SK-N-SH (cell line): ENCODE data around the gene REC8. TPM values are rescaled to one million over a fixed set of nuclear protein-coding genes. Genes with fewer than 3 reads are reported as not detected.

Experiments used
- CTCF ChIA-PET: fragments of 300-600, 350-600 bp; formaldehyde crosslinking; extraction: SDS; loops from one replicate; lab custom pipeline; 2021; lab: Yijun Ruan, JAX
- POLR2A ChIA-PET: fragments of 350-600 bp; sonication (Branson Sonifier 250); formaldehyde crosslinking; extraction: SDS; loops from one replicate; lab custom pipeline; 2020; ENCODE audit warnings: antibody characterized with exemption, inconsistent platforms; lab: Yijun Ruan, JAX
- DNase-seq: peaks from one replicate; pipeline ENCODE4 v3.0.0; 2012
- H2AFZ ChIP-seq: fragments of 200-600 bp; sonication (generic); 2 replicates; pipeline ENCODE4 v1.8.1; 2016; ENCODE audit warnings: antibody characterized with exemption, mild to moderate bottlenecking, low read depth
- H3F3A ChIP-seq: fragments of 200-600 bp; sonication (generic); replicated peaks from 2 replicates; pipeline ENCODE3; 2016; ENCODE audit warnings: antibody characterized with exemption, mild to moderate bottlenecking; ENCODE audit not compliant: insufficient read depth
- H3K27ac ChIP-seq, 2 experiments: fragments of 200-500 bp in 1 of 2; fragments of 200-600 bp in 1 of 2; sonication (Bioruptor generic) in 1 of 2; sonication (generic), shearing (Covaris generic) in 1 of 2; 2 replicates each; pipeline versions ENCODE4 v1.5.1 to v1.6.1; 2014 to 2016; ENCODE audit warnings: low read depth in 2 of 2, inconsistent platforms in 1 of 2, low read length in 1 of 2, mild to moderate bottlenecking in 1 of 2, mixed read lengths in 1 of 2
- H3K27me3 ChIP-seq: fragments of 200-600 bp; sonication (generic), shearing (Covaris generic); 2 replicates; pipeline ENCODE4 v1.6.1; 2016; ENCODE audit warnings: mixed run types; ENCODE audit not compliant: insufficient read depth
- H3K36me3 ChIP-seq, 2 experiments: fragments of 200-500 bp in 1 of 2; fragments of 200-600 bp in 1 of 2; sonication (Bioruptor generic) in 1 of 2; sonication (generic) in 1 of 2; replicated peaks in 1 of 2; 2 replicates each; pipeline versions ENCODE3 to v1.5.1; 2014 to 2016; ENCODE audit warnings: low read length in 1 of 2, mild to moderate bottlenecking in 1 of 2; ENCODE audit not compliant: insufficient read depth in 2 of 2, control insufficient read depth in 1 of 2
- H3K4me1 ChIP-seq, 2 experiments: fragments of 200-500 bp in 1 of 2; fragments of 200-600 bp in 1 of 2; sonication (Bioruptor generic) in 1 of 2; sonication (generic), shearing (Covaris generic) in 1 of 2; 2 replicates each; pipeline versions ENCODE4 v1.5.1 to v1.6.1; 2014 to 2016; ENCODE audit warnings: low read depth in 1 of 2, low read length in 1 of 2, mixed run types in 1 of 2; ENCODE audit not compliant: insufficient read depth in 2 of 2, control insufficient read depth in 1 of 2
- H3K4me2 ChIP-seq: fragments of 200-600 bp; sonication (generic), shearing (Covaris generic); 2 replicates; pipeline ENCODE4 v1.6.1; 2017; ENCODE audit warnings: mixed run types
- H3K4me3 ChIP-seq, 2 experiments: fragments of 200-500 bp in 1 of 2; fragments of 200-600 bp in 1 of 2; sonication (Bioruptor generic) in 1 of 2; sonication (generic), shearing (Covaris generic) in 1 of 2; 2 replicates each; pipeline versions ENCODE4 v1.5.1 to v1.8.1; 2014 to 2016; ENCODE audit warnings: low read depth in 2 of 2, inconsistent platforms in 1 of 2, low read length in 1 of 2, mild to moderate bottlenecking in 1 of 2, mixed read lengths in 1 of 2, moderate library complexity in 1 of 2
- H3K79me2 ChIP-seq: fragments of 200-600 bp; sonication (generic); 2 replicates; pipeline ENCODE4 v1.8.1; 2017; ENCODE audit warnings: mild to moderate bottlenecking; ENCODE audit not compliant: insufficient read depth
- H3K9ac ChIP-seq: fragments of 200-600 bp; sonication (generic); 2 replicates; pipeline ENCODE4 v1.6.1; 2017; ENCODE audit warnings: mixed run types
- H3K9me2 ChIP-seq: fragments of 200-600 bp; sonication (generic); 2 replicates; pipeline ENCODE4 v1.6.1; 2017; ENCODE audit warnings: mixed run types
- H3K9me3 ChIP-seq: fragments of 200-600 bp; sonication (generic); 2 replicates; pipeline ENCODE4 v1.6.1; 2017; ENCODE audit warnings: mixed run types, mild to moderate bottlenecking, moderate library complexity
- H4K20me1 ChIP-seq: fragments of 200-600 bp; sonication (generic); 2 replicates; pipeline ENCODE4 v1.6.1; 2017; ENCODE audit warnings: mild to moderate bottlenecking, mixed run types; ENCODE audit not compliant: insufficient read depth
- EP300 ChIP-seq, 2 experiments: IDR thresholded peaks; 2 replicates each; pipeline versions ENCODE4 v1.4.0 to v1.6.1; 2012; ENCODE audit warnings: borderline replicate concordance in 1 of 2, low read depth in 1 of 2, low read length in 1 of 2
- EZH2phosphoT487 ChIP-seq: fragments of 200-600 bp; sonication (generic); IDR thresholded peaks from 2 replicates; pipeline ENCODE4 v1.6.1; 2017; ENCODE audit warnings: low read depth, mixed run types, mild to moderate bottlenecking, antibody characterized with exemption, moderate library complexity, borderline replicate concordance
- FOSL2 ChIP-seq: IDR thresholded peaks from 2 replicates; pipeline ENCODE4 v1.4.0; 2012; ENCODE audit warnings: low read depth, mild to moderate bottlenecking, moderate library complexity, borderline replicate concordance
- FOXM1 ChIP-seq: IDR thresholded peaks from 2 replicates; pipeline ENCODE4 v1.4.0; 2012; ENCODE audit warnings: low read depth, mild to moderate bottlenecking
- GABPA ChIP-seq: IDR thresholded peaks from 2 replicates; pipeline ENCODE4 v1.4.0; 2012; ENCODE audit warnings: low read depth, mild to moderate bottlenecking
- GATA2 ChIP-seq: sonication (generic); formaldehyde crosslinking; IDR thresholded peaks from 2 replicates; pipeline ENCODE4 v1.5.0; 2020; ENCODE audit warnings: mild to moderate bottlenecking, missing genetic modification reagents
- JUND ChIP-seq: IDR thresholded peaks from 2 replicates; pipeline ENCODE4 v1.4.0; 2012
- NFIC ChIP-seq: IDR thresholded peaks from 2 replicates; pipeline ENCODE4 v1.4.0; 2012; ENCODE audit warnings: borderline replicate concordance
- RAD21 ChIP-seq: IDR thresholded peaks from 2 replicates; pipeline ENCODE4 v1.6.1; 2012; ENCODE audit warnings: mild to moderate bottlenecking, low read length
- RFX5 ChIP-seq: IDR thresholded peaks from 2 replicates; pipeline ENCODE4 v1.6.1; 2012; ENCODE audit warnings: mild to moderate bottlenecking, improper control_type of control experiment, low read length
- RXRA ChIP-seq: IDR thresholded peaks from 2 replicates; pipeline ENCODE4 v1.4.0; 2012; ENCODE audit warnings: low read depth, mild to moderate bottlenecking, borderline replicate concordance
- SIN3A ChIP-seq: IDR thresholded peaks from 2 replicates; pipeline ENCODE4 v1.6.1; 2012; ENCODE audit warnings: low read depth, mild to moderate bottlenecking, low read length, moderate library complexity, borderline replicate concordance
- TAF1 ChIP-seq: IDR thresholded peaks from 2 replicates; pipeline ENCODE4 v1.6.1; 2012; ENCODE audit warnings: low read depth, mild to moderate bottlenecking, low read length, moderate library complexity, borderline replicate concordance
- TEAD4 ChIP-seq: IDR thresholded peaks from 2 replicates; pipeline ENCODE4 v1.4.0; 2012; ENCODE audit warnings: mild to moderate bottlenecking, borderline replicate concordance; ENCODE audit not compliant: insufficient read depth
- YY1 ChIP-seq: IDR thresholded peaks from 2 replicates; pipeline ENCODE4 v1.4.0; 2012; ENCODE audit warnings: low read depth, mild to moderate bottlenecking
- WGBS: methylation state at CpG from one replicate; pipeline ENCODE4 v1.1.6; 2017; ENCODE audit warnings: low lambda C conversion rate; 5-methylcytosine and 5-hydroxymethylcytosine counted together
- polyA plus RNA-seq, 3 experiments: library from polyadenylated mRNA; depleted of rRNA; stranded (reverse); fragments of >200 nt; gene quantifications; 2 replicates each; pipeline ENCODE4 v1.2.3, GENCODE V29; 2012
- TF ChIP-seq, protein P1 (sequence below): fragments of 200-600 bp; sonication (generic); IDR thresholded peaks from 2 replicates; pipeline ENCODE4 v1.6.1; 2017; ENCODE audit warnings: antibody characterized with exemption, mild to moderate bottlenecking, moderate library complexity
- TF ChIP-seq, protein P2 (sequence below): IDR thresholded peaks from 2 replicates; pipeline ENCODE4 v1.4.0; 2012; ENCODE audit warnings: low read depth, borderline replicate concordance
- TF ChIP-seq, protein P3 (sequence below): fragments of 150-350 bp; IDR thresholded peaks from 2 replicates; pipeline ENCODE4 v1.6.1; 2016; ENCODE audit warnings: mild to moderate bottlenecking, low read depth, low read length
- TF ChIP-seq, protein P4 (sequence below): IDR thresholded peaks from 2 replicates; pipeline ENCODE4; 2012
- TF ChIP-seq, protein P5 (sequence below): IDR thresholded peaks from 2 replicates; pipeline ENCODE4 v1.4.0; 2012; ENCODE audit warnings: low read depth, borderline replicate concordance

Gene REC8
- polyA plus RNA-seq, 1 of the 3 experiments (the other 2 are of a cell fraction): 23.2 TPM

DNA sequence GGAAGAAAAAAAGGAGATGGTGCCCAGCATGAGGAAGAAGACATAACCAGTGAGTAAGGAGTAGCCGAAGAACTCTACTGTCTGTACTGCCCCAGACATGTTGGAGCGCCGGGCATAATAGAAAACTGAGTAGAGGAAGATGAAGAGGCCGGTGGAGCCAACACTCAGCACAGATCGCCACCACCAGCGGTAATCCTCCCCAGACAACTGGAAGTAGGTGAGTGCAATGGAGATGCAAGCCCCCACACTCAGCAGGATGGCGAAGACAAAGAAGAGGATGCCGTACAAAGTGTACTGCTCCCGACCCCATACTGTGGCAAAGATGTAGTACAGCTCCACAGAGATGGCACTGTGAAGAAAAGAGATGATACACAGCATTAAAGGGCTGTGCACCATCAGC, 17.6 kb downstream of the REC8 start:
- Histone ChIP-seq H4K20me1 (no peaks in the 10 kb centered on the region), H3F3A (peaks cover 13% of the 10 kb centered on the region), H3K9me2 (no peaks in the 10 kb centered on the region), H3K9ac (peak overlapping the region; percentile 57; the same call in 1 of the 2 replicates), H3K9me3 (no peaks in the 10 kb centered on the region), H2AFZ (peak overlapping the region; percentile 82; the same call in 1 of the 2 replicates), H3K36me3 (peaks cover 35 to 54% of the 10 kb centered on the region in 2 experiments), H3K79me2 (peaks cover 51% of the 10 kb centered on the region), H3K27ac (peak overlapping the region; percentile 72 to 82), H3K27me3 (no peaks in the 10 kb centered on the region), H3K4me2 (peak overlapping the region; percentile 98), H3K4me1 (peaks cover 12 to 23% of the 10 kb centered on the region in 2 experiments), H3K4me3 (no peak overlapping the region)
- ChIA-PET CTCF (interaction anchor here (0.7 to 2.6 kb wide), 5 partner anchors 9 to 131 kb away, joined by 3 to 8 read pairs (median 5); partner anchors contain the start of genes CIDEB and TINF2), POLR2A (interaction anchor here (0.6 to 3.2 kb wide), 7 partner anchors 11 to 53 kb away, joined by 3 to 10 read pairs (median 5); partner anchors contain the start of genes CHMP4A, EMC9, PSME2 and RNF31)
- WGBS: 94% methylated on average over 9 of the region's 9 CpGs
- no peak for DNase-seq
- TF ChIP-seq RAD21 (no peak), NFIC (no peak), FOXM1 (no peak), SIN3A (no peak), RFX5 (no peak), YY1 (no peak), RXRA (no peak), TEAD4 (no peak)
- TF ChIP-seq, protein P1, sequence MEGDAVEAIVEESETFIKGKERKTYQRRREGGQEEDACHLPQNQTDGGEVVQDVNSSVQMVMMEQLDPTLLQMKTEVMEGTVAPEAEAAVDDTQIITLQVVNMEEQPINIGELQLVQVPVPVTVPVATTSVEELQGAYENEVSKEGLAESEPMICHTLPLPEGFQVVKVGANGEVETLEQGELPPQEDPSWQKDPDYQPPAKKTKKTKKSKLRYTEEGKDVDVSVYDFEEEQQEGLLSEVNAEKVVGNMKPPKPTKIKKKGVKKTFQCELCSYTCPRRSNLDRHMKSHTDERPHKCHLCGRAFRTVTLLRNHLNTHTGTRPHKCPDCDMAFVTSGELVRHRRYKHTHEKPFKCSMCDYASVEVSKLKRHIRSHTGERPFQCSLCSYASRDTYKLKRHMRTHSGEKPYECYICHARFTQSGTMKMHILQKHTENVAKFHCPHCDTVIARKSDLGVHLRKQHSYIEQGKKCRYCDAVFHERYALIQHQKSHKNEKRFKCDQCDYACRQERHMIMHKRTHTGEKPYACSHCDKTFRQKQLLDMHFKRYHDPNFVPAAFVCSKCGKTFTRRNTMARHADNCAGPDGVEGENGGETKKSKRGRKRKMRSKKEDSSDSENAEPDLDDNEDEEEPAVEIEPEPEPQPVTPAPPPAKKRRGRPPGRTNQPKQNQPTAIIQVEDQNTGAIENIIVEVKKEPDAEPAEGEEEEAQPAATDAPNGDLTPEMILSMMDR: no peak
- TF ChIP-seq, protein P2, sequence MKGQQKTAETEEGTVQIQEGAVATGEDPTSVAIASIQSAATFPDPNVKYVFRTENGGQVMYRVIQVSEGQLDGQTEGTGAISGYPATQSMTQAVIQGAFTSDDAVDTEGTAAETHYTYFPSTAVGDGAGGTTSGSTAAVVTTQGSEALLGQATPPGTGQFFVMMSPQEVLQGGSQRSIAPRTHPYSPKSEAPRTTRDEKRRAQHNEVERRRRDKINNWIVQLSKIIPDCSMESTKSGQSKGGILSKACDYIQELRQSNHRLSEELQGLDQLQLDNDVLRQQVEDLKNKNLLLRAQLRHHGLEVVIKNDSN: no peak
- TF ChIP-seq, protein P3, sequence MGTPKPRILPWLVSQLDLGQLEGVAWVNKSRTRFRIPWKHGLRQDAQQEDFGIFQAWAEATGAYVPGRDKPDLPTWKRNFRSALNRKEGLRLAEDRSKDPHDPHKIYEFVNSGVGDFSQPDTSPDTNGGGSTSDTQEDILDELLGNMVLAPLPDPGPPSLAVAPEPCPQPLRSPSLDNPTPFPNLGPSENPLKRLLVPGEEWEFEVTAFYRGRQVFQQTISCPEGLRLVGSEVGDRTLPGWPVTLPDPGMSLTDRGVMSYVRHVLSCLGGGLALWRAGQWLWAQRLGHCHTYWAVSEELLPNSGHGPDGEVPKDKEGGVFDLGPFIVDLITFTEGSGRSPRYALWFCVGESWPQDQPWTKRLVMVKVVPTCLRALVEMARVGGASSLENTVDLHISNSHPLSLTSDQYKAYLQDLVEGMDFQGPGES: no peak
- TF ChIP-seq, protein P4, sequence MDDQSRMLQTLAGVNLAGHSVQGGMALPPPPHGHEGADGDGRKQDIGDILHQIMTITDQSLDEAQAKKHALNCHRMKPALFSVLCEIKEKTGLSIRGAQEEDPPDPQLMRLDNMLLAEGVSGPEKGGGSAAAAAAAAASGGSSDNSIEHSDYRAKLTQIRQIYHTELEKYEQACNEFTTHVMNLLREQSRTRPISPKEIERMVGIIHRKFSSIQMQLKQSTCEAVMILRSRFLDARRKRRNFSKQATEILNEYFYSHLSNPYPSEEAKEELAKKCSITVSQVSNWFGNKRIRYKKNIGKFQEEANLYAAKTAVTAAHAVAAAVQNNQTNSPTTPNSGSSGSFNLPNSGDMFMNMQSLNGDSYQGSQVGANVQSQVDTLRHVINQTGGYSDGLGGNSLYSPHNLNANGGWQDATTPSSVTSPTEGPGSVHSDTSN: no peak

DNA sequence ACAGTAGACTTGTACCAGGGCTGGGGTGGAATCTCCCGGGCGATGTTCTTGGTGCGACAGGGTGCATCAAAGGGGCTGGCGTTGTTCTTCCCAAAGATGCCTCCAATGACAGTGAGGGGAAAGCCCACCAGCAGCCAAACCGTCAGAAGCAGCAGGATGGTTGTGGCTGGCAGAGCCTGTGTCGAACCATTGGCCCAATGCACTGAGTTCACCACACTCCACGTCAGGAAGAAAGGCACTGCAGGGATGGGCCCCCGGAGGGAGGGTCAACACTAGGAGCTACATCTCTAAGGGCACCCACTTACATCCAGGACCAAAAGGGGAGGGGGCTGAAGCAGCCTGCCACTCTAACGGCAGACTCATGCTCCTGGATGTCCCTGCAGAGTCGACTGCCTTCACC, 18.5 kb downstream of the REC8 start:
- no peaks in the 10 kb centered on the region for H3K9me2 ChIP-seq
- H3K27ac ChIP-seq: no peak overlapping the region
- ChIA-PET CTCF (no interaction called here), POLR2A (no interaction called here)
- no peak overlapping the region for H2AFZ ChIP-seq
- H3K9ac ChIP-seq: no peak overlapping the region
- DNase-seq: no peak
- H3K36me3 ChIP-seq: peaks cover 34 to 45% of the 10 kb centered on the region in 2 experiments
- no peaks in the 10 kb centered on the region for H3K9me3 ChIP-seq
- peaks cover 16 to 28% of the 10 kb centered on the region in 2 experiments for H3K4me1 ChIP-seq
- H3F3A ChIP-seq: peaks cover 13% of the 10 kb centered on the region
- no peaks in the 10 kb centered on the region for H4K20me1 ChIP-seq
- no peak overlapping the region for H3K4me3 ChIP-seq
- H3K27me3 ChIP-seq: no peaks in the 10 kb centered on the region
- H3K4me2 ChIP-seq: no peak overlapping the region
- WGBS: 96% methylated on average over 6 of the region's 10 CpGs
- H3K79me2 ChIP-seq: peaks cover 57% of the 10 kb centered on the region
- no peak for TF ChIP-seq FOSL2
- TF ChIP-seq GATA2: no peak
- no peak for TF ChIP-seq TAF1
- TF ChIP-seq EP300 (IDR thresholded peaks at IDR 0.05; ENCODE audit: borderline replicate concordance in 1 of 2, low read depth in 1 of 2, low read length in 1 of 2): no peak
- TF ChIP-seq, protein P4: no peak
- TF ChIP-seq NFIC: no peak
- TF ChIP-seq JUND: no peak
- no peak for TF ChIP-seq EZH2phosphoT487
- no peak for TF ChIP-seq RAD21
- TF ChIP-seq, protein P5, sequence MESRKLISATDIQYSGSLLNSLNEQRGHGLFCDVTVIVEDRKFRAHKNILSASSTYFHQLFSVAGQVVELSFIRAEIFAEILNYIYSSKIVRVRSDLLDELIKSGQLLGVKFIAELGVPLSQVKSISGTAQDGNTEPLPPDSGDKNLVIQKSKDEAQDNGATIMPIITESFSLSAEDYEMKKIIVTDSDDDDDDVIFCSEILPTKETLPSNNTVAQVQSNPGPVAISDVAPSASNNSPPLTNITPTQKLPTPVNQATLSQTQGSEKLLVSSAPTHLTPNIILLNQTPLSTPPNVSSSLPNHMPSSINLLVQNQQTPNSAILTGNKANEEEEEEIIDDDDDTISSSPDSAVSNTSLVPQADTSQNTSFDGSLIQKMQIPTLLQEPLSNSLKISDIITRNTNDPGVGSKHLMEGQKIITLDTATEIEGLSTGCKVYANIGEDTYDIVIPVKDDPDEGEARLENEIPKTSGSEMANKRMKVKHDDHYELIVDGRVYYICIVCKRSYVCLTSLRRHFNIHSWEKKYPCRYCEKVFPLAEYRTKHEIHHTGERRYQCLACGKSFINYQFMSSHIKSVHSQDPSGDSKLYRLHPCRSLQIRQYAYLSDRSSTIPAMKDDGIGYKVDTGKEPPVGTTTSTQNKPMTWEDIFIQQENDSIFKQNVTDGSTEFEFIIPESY: no peak
- TF ChIP-seq GABPA: no peak
